Measurements from ENCODE around the gene TJAP1. TPM values are rescaled to one million over a fixed set of nuclear protein-coding genes. Genes with fewer than 3 reads are reported as not detected.
"Not testable (repeated sequence)": the region's sequence is repeated elsewhere in the genome, so short reads cannot be mapped to it uniquely, and the experiment has no call there.

TJAP1 gene
- total RNA-seq, 2 experiments from 2014 or later, result 35.6 to 37.2 TPM

DNA sequence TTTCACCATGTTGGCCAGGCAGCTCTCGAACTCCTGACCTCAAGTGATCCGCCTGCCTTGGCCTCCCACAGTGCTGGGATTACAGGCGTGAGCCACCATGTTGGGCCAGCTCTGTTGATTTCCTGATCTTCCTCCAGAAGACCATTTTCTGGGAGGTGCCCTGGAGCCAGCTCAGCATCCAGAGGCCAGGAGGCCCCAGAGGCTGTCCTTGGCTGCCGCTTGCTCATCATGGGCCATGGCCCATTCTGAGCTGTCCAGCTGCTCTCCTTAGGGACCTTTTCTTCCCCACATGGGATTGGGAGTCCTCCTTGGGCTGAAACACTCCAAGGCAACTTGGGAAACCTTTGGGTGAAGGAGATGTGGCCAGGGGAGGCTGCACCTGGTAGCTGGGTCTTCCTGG lies 17.4 kb downstream of the TJAP1 start:
- POLR2A ChIA-PET, result no interaction called here
- H3K27me3 Mint-ChIP-seq, result no peaks in the 10 kb centered on the region
- ATAC-seq (no peak), DNase-seq (no peak)
- peaks cover 8% of the 10 kb centered on the region for H3K36me3 Mint-ChIP-seq (ENCODE audit: low read depth)
- H3K9me3 Mint-ChIP-seq (ENCODE audit: low read depth), result no peaks in the 10 kb centered on the region
- H3K4me1 Mint-ChIP-seq, result peaks cover 22% of the 10 kb centered on the region
- no peak overlapping the region for H3K4me3 Mint-ChIP-seq
- CTCF ChIA-PET, result interaction anchor here (0.7 to 6.9 kb wide), 3 partner anchors 11 to 108 kb away, joined by 3 to 65 read pairs (median 4); no protein-coding TSS in a partner anchor
- intact Hi-C loops (cut with DNase I, micrococcal nuclease), result no loop called here
- H3K27ac Mint-ChIP-seq, result peak overlapping the region; percentile 48

GRCh38 chr6:43495409-43495941 lies 18.1 kb downstream of the TJAP1 start:
- intact Hi-C loops (cut with DNase I, micrococcal nuclease), result no loop called here
- POLR2A ChIA-PET, result no interaction called here
- DNase-seq, result no peak
- peak overlapping the region; percentile 48 for H3K27ac Mint-ChIP-seq
- H3K4me3 Mint-ChIP-seq, result no peak overlapping the region
- H3K36me3 Mint-ChIP-seq (ENCODE audit: low read depth), result peaks cover 4% of the 10 kb centered on the region
- H3K9me3 Mint-ChIP-seq (ENCODE audit: low read depth), result no peaks in the 10 kb centered on the region
- H3K27me3 Mint-ChIP-seq, result no peaks in the 10 kb centered on the region
- CTCF ChIA-PET, result interaction anchor here (0.7 to 6.9 kb wide), 4 partner anchors 10 to 109 kb away, joined by 3 to 65 read pairs (median 4); no protein-coding TSS in a partner anchor
- no peak for ATAC-seq
- peaks cover 17% of the 10 kb centered on the region for H3K4me1 Mint-ChIP-seq

GRCh38 chr6:43496370-43497128 lies 19.2 kb downstream of the TJAP1 start:
- Mint-ChIP-seq H3K36me3 (ENCODE audit: low read depth) (peaks cover 6% of the 10 kb centered on the region), H3K4me1 (peaks cover 17% of the 10 kb centered on the region), H3K27me3 (no peaks in the 10 kb centered on the region), H3K4me3 (no peak overlapping the region), H3K9me3 (ENCODE audit: low read depth) (no peaks in the 10 kb centered on the region), H3K27ac (no peak overlapping the region)
- ChIA-PET POLR2A (no interaction called here), CTCF (interaction anchor here (0.6 to 6.9 kb wide), 5 partner anchors 9 to 224 kb away, joined by 3 to 65 read pairs (median 3); partner anchors contain the start of gene LRRC73)
- DNase-seq, result peak; percentile 46
- intact Hi-C loops (cut with DNase I, micrococcal nuclease), result loop anchor here in 1 of 2 experiments (2.0 kb wide), 1 partner anchor 42 kb away; the partner anchor contains the start of gene DLK2
- peak; percentile 45 for ATAC-seq

DNA sequence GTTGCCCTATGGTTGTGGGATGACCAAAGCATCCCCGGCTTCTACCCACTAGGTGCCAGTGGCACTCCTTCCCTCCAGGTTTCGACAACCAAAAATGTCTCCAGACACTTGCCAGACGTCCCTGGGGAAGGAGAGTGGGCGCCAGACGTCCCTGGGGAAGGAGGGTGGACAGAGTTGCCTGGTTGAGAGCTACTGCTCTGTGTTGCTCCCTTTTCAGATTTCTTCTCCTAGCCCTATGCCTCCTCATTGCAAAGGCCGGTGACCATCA lies 19.7 kb downstream of the TJAP1 start:
- Mint-ChIP-seq H3K4me1 (peaks cover 17% of the 10 kb centered on the region), H3K27me3 (no peaks in the 10 kb centered on the region), H3K9me3 (ENCODE audit: low read depth) (no peaks in the 10 kb centered on the region), H3K4me3 (no peak overlapping the region), H3K27ac (no peak overlapping the region), H3K36me3 (ENCODE audit: low read depth) (peaks cover 10% of the 10 kb centered on the region)
- ATAC-seq, result no peak
- intact Hi-C loops (cut with DNase I, micrococcal nuclease), result loop anchor here in 1 of 2 experiments (2.0 kb wide), 1 partner anchor 42 kb away; the partner anchor contains the start of gene DLK2
- POLR2A ChIA-PET, result no interaction called here
- DNase-seq, result no peak
- CTCF ChIA-PET, result interaction anchor here (0.7 to 1.3 kb wide), 3 partner anchors 10 to 139 kb away, joined by 3 read pairs; partner anchors contain the start of gene LRRC73

GRCh38 chr6:43497689-43498088 lies 20.3 kb downstream of the TJAP1 start:
- H3K9me3 Mint-ChIP-seq (ENCODE audit: low read depth), result no peaks in the 10 kb centered on the region
- H3K4me1 Mint-ChIP-seq, result peaks cover 17% of the 10 kb centered on the region
- H3K27me3 Mint-ChIP-seq, result no peaks in the 10 kb centered on the region
- no peak overlapping the region for H3K4me3 Mint-ChIP-seq
- peaks cover 12% of the 10 kb centered on the region for H3K36me3 Mint-ChIP-seq (ENCODE audit: low read depth)
- ATAC-seq, result no peak
- DNase-seq, result no peak
- no peak overlapping the region for H3K27ac Mint-ChIP-seq
- ChIA-PET CTCF (interaction anchor here (1.1 kb wide), 1 partner anchor 9 kb away, joined by 3 read pairs; no protein-coding TSS in a partner anchor), POLR2A (no interaction called here)
- intact Hi-C loops (cut with DNase I, micrococcal nuclease), result loop anchor here in 1 of 2 experiments (2.0 kb wide), 1 partner anchor 43 kb away; the partner anchor contains the start of gene DLK2

GRCh38 chr6:43498291-43498690 lies 20.9 kb downstream of the TJAP1 start:
- DNase-seq; intact Hi-C loops (cut with DNase I, micrococcal nuclease); POLR2A ChIA-PET; H3K9me3 Mint-ChIP-seq (ENCODE audit: low read depth); H3K4me3 Mint-ChIP-seq; H3K27me3 Mint-ChIP-seq; ATAC-seq; H3K27ac Mint-ChIP-seq: not testable (repeated sequence)
- CTCF ChIA-PET, result interaction anchor here (1.1 kb wide), 1 partner anchor 9 kb away, joined by 3 read pairs; no protein-coding TSS in a partner anchor
- peaks cover 14% of the 10 kb centered on the region for H3K36me3 Mint-ChIP-seq (ENCODE audit: low read depth)
- H3K4me1 Mint-ChIP-seq, result peaks cover 14% of the 10 kb centered on the region

- POLR2A ChIA-PET, result no interaction called here
- Mint-ChIP-seq H3K27me3 (no peaks in the 10 kb centered on the region), H3K4me3 (no peak overlapping the region), H3K9me3 (ENCODE audit: low read depth) (no peaks in the 10 kb centered on the region), H3K4me1 (peaks cover 9% of the 10 kb centered on the region), H3K36me3 (ENCODE audit: low read depth) (peaks cover 18% of the 10 kb centered on the region), H3K27ac (no peak overlapping the region)
- DNase-seq (no peak), ATAC-seq (no peak)
- CTCF ChIA-PET, result interaction anchor here (0.7 kb wide), 1 partner anchor 53 kb away, joined by 3 read pairs; no protein-coding TSS in a partner anchor
- intact Hi-C loops (cut with DNase I, micrococcal nuclease), result no loop called here
Observed at GRCh38 chr6:43499028-43499815, 21.9 kb downstream of the TJAP1 start.

DNA sequence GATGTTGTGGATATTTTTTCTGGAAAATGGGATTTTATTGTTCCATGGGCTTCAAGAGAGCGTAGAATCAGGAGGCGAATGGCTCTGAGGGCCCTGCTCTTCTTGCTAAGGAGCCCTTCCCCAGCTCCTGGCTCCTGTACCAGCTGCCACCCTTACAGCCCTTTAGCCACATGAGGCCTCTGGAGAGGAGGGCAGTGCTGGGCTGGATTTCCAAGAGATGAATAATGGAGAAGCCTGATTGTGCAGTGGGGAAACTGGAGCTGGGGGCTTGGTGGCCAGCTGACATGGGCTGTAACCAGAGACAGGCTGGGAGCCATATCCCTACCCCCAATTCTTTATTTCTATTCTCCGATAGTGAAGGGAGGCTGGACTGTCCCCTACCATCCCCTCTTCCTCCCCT lies 23.6 kb downstream of the TJAP1 start:
- ATAC-seq (no peak), DNase-seq (no peak)
- ChIA-PET CTCF (interaction anchor here (0.6 to 1.2 kb wide), 5 partner anchors 8 to 128 kb away, joined by 3 to 4 read pairs (median 3); partner anchors contain the start of gene LRRC73), POLR2A (no interaction called here)
- peaks cover 20% of the 10 kb centered on the region for H3K36me3 Mint-ChIP-seq (ENCODE audit: low read depth)
- H3K27me3 Mint-ChIP-seq, result no peaks in the 10 kb centered on the region
- H3K9me3 Mint-ChIP-seq (ENCODE audit: low read depth), result no peaks in the 10 kb centered on the region
- H3K27ac Mint-ChIP-seq, result no peak overlapping the region
- intact Hi-C loops (cut with DNase I, micrococcal nuclease), result no loop called here
- H3K4me1 Mint-ChIP-seq, result no peaks in the 10 kb centered on the region
- no peak overlapping the region for H3K4me3 Mint-ChIP-seq

DNA sequence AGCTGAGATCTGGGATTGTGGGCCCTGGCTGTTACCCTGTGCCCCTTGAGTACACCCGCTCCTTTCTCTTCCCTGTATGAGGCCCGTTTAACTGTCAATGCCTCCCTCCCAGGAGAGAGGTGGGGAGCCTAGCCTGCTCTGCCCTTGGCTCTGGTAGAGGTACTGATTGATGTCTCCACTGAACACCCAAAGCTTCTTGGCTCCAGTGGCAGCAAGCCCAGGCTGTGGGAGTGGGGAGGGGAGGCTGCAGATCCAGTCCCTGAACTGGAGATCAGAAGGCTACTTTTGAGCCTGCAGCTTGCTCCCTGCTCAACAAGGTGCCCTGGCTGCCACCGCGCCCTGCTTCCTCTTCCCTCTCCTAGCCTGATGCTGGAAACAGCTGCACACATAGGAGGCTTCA lies 25.3 kb downstream of the TJAP1 start:
- ATAC-seq (no peak), DNase-seq (no peak)
- no peaks in the 10 kb centered on the region for H3K27me3 Mint-ChIP-seq
- no peak overlapping the region for H3K4me3 Mint-ChIP-seq
- peaks cover 23% of the 10 kb centered on the region for H3K36me3 Mint-ChIP-seq (ENCODE audit: low read depth)
- peaks cover 2% of the 10 kb centered on the region for H3K4me1 Mint-ChIP-seq
- H3K27ac Mint-ChIP-seq, result no peak overlapping the region
- no peaks in the 10 kb centered on the region for H3K9me3 Mint-ChIP-seq (ENCODE audit: low read depth)
- POLR2A ChIA-PET, result interaction anchor here (0.6 to 0.8 kb wide), 3 partner anchors 13 to 520 kb away, joined by 3 to 5 read pairs (median 5); no protein-coding TSS in a partner anchor
- intact Hi-C loops (cut with DNase I, micrococcal nuclease), result no loop called here
- CTCF ChIA-PET, result interaction anchor here (0.6 to 6.3 kb wide), 2 partner anchors 9 to 194 kb away, joined by 3 to 65 read pairs; partner anchors contain the start of gene CRIP3

GRCh38 chr6:43503443-43503842 lies 26.1 kb downstream of the TJAP1 start:
- H3K27me3 Mint-ChIP-seq, result peaks cover 2% of the 10 kb centered on the region
- H3K27ac Mint-ChIP-seq, result no peak overlapping the region
- intact Hi-C loops (cut with DNase I, micrococcal nuclease), result no loop called here
- H3K4me1 Mint-ChIP-seq, result peaks cover 2% of the 10 kb centered on the region
- H3K9me3 Mint-ChIP-seq (ENCODE audit: low read depth), result no peaks in the 10 kb centered on the region
- DNase-seq (no peak), ATAC-seq (no peak)
- CTCF ChIA-PET, result interaction anchor here (0.6 to 6.3 kb wide), 2 partner anchors 10 to 195 kb away, joined by 3 to 65 read pairs; partner anchors contain the start of gene CRIP3
- POLR2A ChIA-PET, result interaction anchor here (0.8 kb wide), 1 partner anchor 14 kb away, joined by 5 read pairs; no protein-coding TSS in a partner anchor
- H3K36me3 Mint-ChIP-seq (ENCODE audit: low read depth), result peaks cover 23% of the 10 kb centered on the region
- H3K4me3 Mint-ChIP-seq, result no peak overlapping the region
